Fibroblast of peridontal ligament (primary cell): Measurements from ENCODE around the gene TCF7L2.
"Not testable (repeated sequence)": the region's sequence is repeated elsewhere in the genome, so short reads cannot be mapped to it uniquely, and the experiment has no call there.

Source experiments
- DNase-seq: peaks from one replicate; pipeline ENCODE4 v3.0.0-alpha.2; 2010; ENCODE audit errors: extremely low read depth

The TCF7L2 gene

DNA sequence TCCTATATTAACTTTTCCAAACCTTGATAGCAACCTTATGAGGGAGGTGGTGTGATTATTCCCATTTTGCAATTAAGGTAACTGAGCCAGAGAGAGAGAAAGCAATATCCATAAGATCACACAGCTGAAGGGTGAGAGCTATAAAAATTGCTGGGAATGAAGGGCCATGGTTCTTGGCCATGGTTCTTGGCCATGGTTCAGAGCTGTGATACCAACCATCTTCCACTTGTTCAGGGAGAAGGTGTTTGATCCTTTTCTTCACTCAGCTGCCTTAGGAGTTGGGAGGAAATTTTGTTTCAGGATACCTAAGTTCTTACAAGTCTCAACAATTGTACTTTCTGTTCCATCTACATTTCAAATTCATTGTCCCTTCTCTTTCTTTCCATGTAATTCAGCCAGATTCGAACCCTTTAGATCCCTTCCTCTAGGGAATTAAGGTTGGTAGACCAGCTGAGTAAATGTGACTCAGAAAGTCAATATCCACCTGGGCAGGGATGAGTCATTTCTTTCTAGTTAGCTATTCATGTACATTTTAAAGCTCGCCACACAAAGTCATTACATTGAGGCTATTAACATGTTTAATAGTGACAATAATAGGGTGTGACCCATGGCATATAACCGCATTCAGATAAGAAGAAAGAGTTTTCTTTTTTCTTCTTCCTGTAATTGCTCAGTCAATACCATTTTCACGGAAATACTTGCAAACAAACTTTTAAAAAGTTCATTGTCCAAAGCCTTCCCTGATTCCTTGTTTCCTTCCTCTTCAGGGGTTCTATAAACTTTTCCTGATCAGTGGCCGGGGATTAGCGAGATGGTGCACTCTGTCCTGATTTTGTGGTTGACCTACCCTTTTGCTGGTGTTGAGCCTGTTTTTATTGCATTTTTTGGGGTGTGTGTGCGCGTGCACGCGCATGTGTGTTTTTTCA, 143.4 kb downstream of the TCF7L2 start:
- DNase-seq: no peak

DNA sequence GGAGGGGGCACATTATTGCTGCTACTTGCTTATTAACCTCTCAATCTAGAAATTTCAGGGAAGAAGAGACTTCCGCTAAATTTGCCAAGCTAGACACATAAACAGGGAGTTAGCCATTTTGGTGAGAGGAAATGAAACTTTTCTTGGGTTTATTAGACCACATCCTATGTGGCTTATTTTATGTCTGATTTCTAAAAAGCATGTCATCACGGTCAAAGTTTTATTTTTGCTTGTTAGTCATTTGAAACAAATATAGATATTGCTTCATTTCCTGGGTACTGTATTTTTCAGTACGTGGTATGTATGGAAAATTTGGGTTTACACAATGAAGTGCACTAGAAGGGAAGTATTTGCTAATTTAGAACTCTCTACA, 144.1 kb downstream of the TCF7L2 start:
- DNase-seq: peak; percentile 29

DNA sequence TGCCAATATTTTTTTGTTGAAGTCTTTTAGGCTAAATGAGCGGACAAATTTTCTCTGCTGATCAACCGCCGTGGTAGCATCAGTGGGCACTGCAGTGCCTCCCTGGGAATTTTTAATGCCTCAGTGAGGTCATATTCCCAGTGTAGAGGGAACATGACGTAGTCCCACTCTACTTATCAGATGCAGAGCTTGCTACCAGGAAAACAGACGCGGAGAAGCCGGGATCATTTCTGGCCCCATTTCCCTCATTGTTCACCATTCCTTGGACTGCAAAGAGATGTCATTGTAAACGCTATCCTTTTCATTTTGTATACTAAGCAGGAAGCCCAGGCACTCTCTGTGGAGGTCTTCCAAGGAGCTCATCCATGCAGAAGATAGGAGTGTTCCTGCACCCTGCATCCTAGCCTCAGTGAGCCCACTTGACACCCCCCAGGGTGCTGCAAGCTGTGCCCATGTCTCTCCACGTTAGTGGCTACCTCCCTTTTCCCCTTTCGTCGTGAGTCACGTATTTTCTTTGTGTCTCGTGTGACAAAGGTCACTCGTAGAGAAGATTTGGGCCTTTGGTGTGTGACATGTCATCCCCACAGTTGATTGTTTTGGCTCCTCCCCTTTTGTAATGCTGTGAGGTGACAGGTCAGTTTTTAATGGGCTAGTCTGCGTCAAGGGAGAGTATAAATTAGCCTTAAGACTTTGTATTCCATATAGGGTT, 145.5 kb downstream of the TCF7L2 start:
- no peak for DNase-seq

DNA sequence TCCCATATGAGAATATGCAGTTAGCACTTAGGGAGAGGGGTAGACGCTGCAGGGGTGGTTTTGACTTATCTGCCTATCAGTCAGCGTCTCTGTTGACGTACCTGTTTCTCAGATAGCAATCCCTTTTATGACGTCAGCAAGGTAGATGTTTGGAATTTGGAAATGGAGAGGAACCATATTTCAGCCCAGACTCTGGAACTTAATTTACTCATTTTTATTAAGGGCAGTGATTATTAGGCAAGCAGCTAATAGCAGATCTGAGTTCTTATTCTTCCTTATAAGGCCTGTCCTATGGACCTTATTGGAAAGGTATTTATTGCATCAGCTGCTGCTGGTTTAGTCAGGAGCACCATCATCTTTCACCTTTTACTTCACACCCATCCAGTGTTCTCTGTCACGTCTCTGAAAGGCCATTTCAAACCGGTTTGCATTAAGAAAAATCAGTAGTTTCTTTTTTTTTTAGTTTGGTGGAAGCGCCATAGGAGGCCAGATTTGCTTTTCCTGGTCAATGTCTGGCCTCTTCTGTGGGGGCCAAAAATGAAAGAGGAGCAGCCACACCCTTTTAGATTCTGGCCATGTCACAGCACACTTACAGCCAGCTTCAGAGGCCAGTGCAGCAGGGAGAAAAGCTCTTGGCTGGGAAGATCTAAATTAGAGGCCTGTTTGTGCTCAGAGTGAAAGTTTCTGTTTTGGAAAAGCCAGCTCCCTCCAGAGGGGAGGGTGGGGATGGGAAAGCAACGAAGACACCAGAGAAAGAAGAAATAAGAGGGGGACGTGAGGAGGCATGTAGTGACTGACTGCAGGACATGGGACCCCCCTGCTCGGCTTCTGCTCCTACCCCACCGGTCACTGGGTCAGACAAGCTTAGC, 146.3 kb downstream of the TCF7L2 start:
- DNase-seq: peak; percentile 29

DNA sequence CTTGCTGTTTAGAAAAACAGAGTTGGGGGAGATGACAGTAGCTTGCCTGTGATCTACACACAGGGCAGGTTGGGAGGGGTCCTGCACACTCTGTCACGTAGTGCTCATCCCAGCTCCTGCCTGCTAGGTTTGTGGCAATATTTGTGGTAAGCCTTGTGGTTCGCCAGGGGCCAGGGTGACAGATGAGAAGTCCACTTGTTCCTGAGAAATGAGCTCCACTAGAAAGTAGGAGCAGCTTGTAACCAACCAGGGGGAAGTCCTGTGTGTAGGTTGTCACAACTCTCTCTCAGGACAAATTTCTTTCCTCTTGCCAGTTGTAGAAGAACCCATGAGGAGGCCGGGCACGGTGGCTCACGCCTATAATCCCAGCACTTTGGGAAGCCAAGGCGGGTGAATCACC, 147.0 kb downstream of the TCF7L2 start:
- no peak for DNase-seq

DNA sequence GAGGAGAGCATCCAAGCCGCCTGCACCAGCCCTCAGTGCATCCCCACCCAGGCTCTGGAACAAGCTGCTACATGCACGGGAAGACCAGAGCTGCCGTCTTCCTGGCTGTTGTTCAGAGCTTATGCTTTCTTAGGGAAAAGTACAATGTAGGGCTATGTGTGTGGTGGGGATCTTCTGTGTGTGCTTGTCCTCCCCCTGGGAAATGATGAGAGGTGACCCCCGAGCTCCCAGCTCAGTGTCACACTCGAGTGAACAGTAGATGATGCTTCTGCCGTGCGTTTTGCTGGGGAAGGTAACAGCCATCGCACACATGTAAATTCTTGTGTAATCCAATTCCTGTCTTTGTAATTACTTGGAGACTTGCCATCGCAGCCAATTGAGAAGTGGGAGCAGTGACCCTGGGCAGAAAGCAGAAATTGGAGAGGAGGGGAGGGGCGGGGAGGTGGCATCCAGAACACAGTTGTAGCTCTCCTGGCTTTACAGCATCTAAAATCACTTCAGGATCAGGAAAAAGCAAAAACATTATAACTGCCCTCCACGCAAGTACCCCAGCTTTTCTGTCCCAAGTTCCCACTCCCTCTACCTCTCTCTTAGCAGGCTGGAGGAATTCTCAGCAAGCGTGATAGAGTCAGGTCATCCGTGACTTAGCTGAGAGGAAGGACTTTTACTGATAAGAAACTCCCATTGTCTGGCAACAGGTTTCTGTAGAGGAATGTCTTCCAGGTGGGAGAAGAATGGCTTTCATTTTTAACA, 149.6 kb downstream of the TCF7L2 start:
- peak; percentile 38 for DNase-seq

DNA sequence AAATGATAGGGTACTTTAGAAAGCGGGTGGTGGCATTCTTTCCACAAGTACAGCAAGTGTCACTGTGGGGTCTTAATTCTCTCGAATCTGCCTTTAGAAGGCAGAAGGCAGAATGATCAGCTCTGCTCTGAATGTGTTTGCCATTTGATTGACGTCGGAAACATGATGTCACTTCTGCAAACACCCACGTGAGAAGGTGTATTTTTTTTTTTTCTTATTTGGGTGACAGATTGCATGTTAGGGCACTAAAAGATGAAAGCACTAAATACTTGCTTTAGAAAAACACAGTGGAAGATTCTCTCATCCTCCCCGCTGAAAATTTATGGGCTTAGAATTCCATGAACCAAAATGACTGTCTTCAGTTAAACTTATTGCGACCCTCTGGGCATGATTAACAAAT, 150.2 kb downstream of the TCF7L2 start:
- DNase-seq: no peak

DNA sequence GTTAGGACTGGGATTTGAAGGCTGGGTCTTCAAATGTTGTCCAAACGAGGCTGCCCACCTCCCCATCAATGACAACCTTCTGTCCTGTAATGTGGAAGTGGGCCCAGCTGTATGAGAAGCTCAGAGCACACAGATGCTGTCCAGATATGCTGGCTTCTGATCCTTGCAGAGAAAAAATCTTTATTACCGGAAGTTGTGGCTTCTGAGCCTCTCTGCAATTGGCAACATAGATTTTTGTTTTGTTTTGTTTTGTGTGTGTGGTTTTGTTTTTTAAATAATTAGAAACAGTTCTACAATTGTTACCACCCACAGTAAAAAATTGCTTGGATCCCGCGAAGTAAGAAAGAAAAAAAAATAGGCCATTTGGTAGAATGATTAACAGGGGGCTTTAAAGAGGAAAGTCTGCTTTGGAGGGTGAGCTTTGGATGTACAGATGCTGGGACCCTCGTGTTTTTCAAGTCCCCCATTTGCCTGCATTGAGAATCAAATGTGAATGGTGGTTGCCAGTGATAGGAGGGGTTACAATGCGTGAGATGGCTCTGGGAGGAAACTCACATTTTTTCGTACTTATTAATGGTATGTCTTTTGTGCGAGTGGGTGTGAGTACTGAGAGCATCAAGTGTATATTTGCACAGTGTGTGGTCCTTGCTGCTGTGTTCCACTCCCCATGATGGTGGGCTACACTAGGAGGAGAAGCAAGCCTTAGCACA, 153.2 kb downstream of the TCF7L2 start:
- peak; percentile 60 for DNase-seq

DNA sequence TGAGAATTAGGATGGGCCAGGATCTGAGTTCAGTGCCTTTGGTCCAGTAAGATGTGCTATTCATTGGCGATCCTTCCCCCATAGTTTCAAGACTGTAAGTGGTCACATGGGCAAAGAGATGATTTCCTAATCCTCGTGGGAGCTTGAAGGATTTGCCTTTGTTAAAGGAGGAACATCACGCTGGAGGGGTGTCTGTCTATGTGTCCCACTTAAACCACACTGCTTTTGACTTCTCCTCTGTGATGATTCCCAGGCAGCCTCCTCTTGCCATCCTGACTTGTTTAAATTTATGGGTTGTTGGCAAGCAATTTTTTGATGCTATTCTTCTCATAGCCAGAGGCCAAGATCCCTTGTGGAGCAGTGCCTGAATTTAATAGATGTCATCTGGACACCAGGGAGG, 154.0 kb downstream of the TCF7L2 start:
- DNase-seq: peak; percentile 66

DNA sequence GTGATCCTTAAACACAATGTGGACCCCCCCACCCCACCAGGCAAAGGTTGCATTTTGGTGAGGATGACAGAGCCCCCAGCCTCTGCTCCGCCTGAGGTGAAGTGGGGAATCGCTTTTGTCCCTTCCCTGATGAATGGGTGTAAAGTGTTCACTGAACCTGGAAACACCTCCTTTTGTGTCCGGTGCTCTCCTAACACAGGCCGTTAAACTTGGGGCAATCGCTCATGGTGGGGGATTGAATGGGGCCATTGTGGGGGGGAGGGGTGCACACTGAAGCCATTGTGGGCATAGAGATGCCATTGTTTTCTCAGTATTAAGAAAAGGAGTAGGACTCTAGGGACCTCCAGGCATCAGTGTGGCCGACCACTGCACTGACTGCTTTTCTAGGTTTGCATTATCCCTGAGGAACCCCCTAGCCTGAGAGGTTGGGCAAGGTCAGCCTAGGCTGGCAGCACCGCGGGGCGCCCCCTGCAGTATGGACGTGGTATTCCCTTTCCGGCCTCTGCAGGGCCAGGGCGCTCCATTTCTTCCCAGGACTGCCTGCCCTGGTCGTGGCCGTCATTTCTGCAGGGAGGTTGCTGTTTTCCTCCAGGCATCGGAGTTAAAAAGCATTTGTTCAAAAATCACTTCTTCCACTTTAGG, 158.3 kb downstream of the TCF7L2 start:
- no peak for DNase-seq

DNA sequence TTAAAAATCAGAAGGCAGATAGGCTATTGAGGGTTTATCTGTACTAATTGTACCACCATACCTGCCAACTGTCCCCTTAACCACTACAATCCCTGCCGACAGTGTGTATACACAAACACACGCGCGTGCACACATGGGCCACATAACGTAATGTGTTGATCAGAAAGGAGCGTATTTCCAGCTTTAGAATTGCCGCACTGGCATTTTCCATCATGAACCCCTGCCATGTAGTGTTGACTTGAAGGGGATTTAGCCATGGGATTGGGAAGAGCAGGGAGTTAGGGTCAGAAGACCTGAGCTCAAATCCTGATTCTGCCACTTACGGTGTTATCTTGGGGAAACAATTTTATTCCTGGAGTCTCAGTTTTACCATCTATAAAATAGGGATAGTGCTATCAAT, 158.9 kb downstream of the TCF7L2 start:
- DNase-seq: no peak

DNA sequence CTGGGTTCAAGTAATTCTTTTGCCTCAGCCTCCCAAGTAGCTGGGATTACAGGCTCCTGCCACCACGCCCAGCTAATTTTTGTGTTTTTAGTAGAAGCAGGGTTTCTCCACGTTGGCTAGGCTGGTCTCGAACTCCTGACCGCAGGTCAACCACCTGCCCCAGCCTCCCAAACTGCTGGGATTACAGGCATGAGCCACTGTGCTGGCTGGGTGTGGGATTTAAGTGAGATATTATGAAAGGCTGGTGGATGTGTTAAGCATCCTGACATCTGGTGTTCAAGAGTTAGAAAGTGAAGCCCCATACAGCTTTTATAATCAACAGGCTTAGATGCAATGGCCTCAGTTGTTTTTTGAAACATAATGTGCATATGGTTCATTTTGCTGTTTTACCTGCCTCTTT, 159.4 kb downstream of the TCF7L2 start:
- DNase-seq: not testable (repeated sequence)

DNA sequence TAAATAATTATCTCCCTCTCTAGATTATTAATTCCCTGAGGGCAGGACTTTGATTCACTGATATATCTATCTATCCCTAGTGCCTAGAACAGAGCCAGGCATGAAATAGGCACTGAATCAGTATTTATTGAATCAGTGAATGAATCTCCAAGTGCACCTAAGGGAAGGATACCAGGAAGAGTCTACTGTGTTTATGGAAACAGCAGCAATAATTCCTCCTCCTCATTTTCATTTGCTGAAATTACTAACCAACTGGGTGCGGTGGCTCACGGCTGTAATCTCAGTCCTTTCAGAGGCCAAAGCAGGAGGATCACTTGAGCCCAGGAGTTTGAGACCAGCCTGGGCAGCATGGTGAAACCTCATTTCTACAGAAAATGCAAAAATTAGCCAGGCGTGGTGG, 161.2 kb downstream of the TCF7L2 start:
- no peak for DNase-seq

DNA sequence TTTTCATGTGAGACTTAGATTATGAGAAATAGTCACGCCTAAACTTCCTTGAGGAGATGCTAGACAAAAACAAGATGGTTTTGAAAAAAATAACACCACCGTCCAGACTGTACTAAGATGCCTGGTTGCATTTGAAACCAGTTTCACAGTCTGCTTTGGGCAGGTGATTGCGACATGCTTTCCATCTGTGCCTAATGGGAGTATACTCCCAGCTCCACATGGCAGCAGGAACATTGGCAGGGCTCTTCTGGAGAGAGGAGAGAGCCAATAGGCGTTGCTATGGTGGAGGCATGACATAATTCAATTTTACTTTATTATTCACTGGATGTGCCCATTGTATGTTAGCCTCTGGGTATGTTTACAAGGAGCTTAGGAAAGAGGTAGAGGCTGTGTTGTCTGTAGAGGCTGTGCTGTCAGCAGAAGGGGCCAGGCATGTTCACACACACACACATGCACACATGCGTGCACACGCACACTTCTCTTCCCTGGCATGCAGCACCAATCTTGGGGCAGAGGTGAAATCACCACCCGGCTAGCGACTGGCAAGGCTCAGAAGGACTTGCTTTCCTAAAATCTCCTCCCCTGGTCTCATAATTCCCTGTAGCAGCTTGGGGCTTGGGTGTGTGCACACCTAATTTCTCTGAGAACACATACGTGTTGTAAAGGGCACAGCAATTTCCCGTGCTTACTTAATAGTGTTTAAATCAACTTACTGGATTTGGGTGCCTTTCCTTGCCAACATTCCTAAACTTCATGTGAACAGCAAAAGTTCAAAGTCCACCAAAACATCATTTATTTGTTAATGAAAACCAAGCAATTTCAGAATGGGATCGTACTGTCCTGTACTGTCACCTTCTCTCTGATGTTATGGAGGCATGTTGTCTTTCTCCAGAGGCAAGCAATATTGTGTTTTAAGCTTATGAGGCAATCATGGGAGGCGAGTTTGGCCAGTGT, 162.1 kb downstream of the TCF7L2 start:
- DNase-seq: peak; percentile 77

DNA sequence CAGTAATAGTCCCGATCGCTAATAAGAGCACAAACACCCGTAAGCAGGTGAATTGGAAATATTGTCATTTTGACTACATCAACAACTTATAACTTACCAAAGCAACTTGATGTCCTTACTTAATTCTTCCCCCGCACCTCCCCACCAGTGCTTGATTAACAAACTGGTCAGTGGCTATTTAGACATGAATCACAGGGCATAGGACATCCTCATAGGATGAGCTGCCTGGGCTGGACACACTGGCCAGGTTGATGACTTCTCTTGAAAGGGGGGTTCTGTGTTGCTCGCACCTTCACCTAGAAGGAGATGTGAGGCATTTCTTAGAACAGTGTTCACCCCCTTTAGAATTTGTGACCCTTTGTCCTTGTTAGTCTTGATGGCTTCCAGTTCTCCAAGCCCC, 163.2 kb downstream of the TCF7L2 start:
- DNase-seq: no peak

DNA sequence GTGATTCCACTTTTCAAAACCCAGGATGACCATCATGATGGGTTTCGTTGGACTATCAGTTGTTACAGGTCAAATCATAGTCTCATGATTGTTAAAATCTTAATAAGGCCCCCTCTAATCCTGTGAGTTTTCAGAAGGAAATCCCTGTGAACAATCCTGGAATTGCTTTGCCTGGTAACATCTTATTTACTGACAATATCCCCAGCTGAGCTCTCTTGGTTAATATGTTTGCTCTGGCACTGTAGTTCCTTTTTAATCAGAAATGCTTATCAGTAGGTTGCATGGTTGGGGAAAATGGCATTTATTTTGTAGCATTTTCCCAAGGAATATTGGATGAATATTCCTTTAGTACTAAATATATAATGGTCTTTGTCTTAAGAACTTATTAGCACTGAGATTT, 163.9 kb downstream of the TCF7L2 start:
- no peak for DNase-seq

DNA sequence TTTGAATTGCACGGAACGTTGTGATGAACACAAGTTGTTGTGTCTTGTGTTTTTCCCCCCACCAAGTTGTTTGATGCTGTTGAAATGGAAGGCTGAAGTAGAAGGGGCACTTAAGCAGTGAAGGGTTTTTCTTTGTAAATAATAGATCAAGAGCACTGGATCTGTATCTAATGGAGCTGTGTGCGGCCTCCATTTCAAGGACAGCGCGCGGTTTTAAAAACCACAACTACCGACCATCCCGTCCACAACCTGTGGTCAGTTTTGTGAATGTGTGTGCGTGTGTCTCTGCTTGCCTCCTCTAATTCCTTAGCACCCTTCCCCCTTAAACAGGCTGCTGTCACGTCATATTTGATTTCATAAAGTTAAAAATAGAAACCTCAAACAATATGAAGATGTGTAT, 165.5 kb downstream of the TCF7L2 start:
- DNase-seq: no peak

DNA sequence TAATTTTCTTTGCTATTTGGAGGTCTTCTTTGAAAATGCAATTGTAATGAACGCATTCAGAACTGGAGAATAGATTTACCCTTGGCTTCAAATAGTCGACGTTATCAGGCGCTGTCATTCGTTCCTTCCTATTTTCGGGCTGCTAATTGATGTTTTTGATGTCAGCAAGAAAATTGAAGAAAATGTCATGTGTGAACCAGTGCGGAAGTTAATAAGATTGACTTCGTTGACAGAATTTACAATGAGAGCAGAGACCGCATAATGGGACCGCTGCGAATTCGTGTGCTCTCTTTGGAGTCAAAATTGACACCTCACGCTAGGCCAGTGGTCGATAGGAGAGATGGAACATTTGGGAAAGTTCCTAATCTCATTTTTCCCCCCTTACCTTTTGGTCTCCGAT, 168.8 kb downstream of the TCF7L2 start:
- DNase-seq: no peak

DNA sequence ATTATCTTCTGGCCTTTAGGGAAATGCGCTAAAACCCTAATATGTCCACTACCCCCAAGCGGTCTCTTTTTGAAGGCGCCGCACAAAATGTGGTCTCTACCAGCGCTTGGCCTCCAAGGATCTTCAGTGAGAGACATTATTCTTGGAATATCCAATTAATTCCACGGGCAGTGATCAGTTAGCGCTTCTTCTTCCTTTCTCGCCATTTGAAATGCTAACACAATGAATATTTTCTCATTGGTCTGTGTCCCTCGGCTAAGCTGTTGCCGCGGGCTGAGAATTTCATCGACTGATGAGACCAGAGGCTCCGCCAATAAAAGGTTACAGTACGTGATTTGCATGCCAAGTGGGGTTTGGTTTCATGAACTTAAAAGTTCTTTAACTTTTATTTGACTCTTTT, 169.8 kb downstream of the TCF7L2 start:
- no peak for DNase-seq
